A673 (cell line): ENCODE results near the gene PNKD.

Source experiments
- EZH2 ChIP-seq: fragments of 200-600 bp; sonication (generic); IDR thresholded peaks from 2 replicates; pipeline ENCODE4 v1.6.1; 2017; ENCODE audit warnings: borderline replicate concordance, low read depth, mild to moderate bottlenecking, mixed read lengths, antibody characterized with exemption, low read length; ENCODE audit not compliant: poor library complexity, severe bottlenecking
- TF ChIP-seq, protein P1 (sequence below): fragments of 300-800, 200-600 bp; sonication (generic); conservative IDR thresholded peaks from 2 replicates; pipeline ENCODE4 v1.5.1; 2017; ENCODE audit warnings: low read depth, mild to moderate bottlenecking, antibody characterized with exemption, low read length, moderate library complexity, mixed read lengths

- TF ChIP-seq, protein P1, sequence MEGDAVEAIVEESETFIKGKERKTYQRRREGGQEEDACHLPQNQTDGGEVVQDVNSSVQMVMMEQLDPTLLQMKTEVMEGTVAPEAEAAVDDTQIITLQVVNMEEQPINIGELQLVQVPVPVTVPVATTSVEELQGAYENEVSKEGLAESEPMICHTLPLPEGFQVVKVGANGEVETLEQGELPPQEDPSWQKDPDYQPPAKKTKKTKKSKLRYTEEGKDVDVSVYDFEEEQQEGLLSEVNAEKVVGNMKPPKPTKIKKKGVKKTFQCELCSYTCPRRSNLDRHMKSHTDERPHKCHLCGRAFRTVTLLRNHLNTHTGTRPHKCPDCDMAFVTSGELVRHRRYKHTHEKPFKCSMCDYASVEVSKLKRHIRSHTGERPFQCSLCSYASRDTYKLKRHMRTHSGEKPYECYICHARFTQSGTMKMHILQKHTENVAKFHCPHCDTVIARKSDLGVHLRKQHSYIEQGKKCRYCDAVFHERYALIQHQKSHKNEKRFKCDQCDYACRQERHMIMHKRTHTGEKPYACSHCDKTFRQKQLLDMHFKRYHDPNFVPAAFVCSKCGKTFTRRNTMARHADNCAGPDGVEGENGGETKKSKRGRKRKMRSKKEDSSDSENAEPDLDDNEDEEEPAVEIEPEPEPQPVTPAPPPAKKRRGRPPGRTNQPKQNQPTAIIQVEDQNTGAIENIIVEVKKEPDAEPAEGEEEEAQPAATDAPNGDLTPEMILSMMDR: no peak
- TF ChIP-seq EZH2: no peak
Observed at GRCh38 chr2:218342837-218343236, 72.5 kb downstream of the PNKD start.
